ENCODE results near the gene QPCT. TPM values are rescaled to one million over a fixed set of nuclear protein-coding genes. Genes with fewer than 3 reads are reported as not detected.

The QPCT gene
- total RNA-seq, 1 experiment from 2014 or later, result not detected

GRCh38 chr2:37418956-37419355 is 74.5 kb downstream of the QPCT start:
- H3K27me3 ChIP-seq (ENCODE audit: insufficient read depth, low read length), result no peaks in the 10 kb centered on the region
- no peak overlapping the region for H3T11ph ChIP-seq (ENCODE audit: low read length)
- H3K9me3 ChIP-seq (ENCODE audit: control insufficient read depth, low read depth, low read length), result no peaks in the 10 kb centered on the region
- H3K23ac ChIP-seq (ENCODE audit: insufficient read length, low read depth, low read length), result no peak overlapping the region
- no CpG with 5 or more reads among the region's 6 CpGs for WGBS (ENCODE audit: extremely low coverage, insufficient read length, low lambda C conversion rate)
- H3K4me2 ChIP-seq (ENCODE audit: insufficient read depth, insufficient read length, low read length), result no peak overlapping the region
- no peak overlapping the region for H3K56ac ChIP-seq (ENCODE audit: insufficient read length, low read depth, low read length)
- H4K91ac ChIP-seq (ENCODE audit: insufficient read length, low read depth, low read length), result no peak overlapping the region
- H3K27ac ChIP-seq (ENCODE audit: insufficient read length, low read depth, low read length), result no peak overlapping the region
- H3K14ac ChIP-seq (ENCODE audit: insufficient read depth, low read length), result no peak overlapping the region
- no peaks in the 10 kb centered on the region for H3K79me1 ChIP-seq (ENCODE audit: insufficient read depth, low read depth, low read length, poor library complexity, severe bottlenecking)
- H4K5ac ChIP-seq (ENCODE audit: insufficient read length, low read depth, low read length), result no peak overlapping the region
- H2BK15ac ChIP-seq (ENCODE audit: low read depth, low read length), result no peak overlapping the region
- no peak overlapping the region for H3K4ac ChIP-seq (ENCODE audit: low read depth, low read length)
- no peak for DNase-seq
- H4K8ac ChIP-seq (replicated peaks; ENCODE audit: insufficient read length, low read depth, low read length), result no peak overlapping the region
- Mint-ChIP-seq H3K4me3 (no peak overlapping the region), H3K27ac (no peak overlapping the region), H3K27me3 (ENCODE audit: low read depth) (peaks cover 2% of the 10 kb centered on the region; the same call in 1 of the 2 replicates), H3K36me3 (ENCODE audit: insufficient read depth in 1 of 3, low read depth in 3 of 3) (no peaks in the 10 kb centered on the region; a peak in 1 of 7 replicates), H3K4me1 (peaks cover 0 to 9% of the 10 kb centered on the region in 2 experiments), H3K9me3 (no peaks in the 10 kb centered on the region)
- H3K4me1 ChIP-seq (ENCODE audit: insufficient read depth, low read length), result peaks cover 2% of the 10 kb centered on the region; the same call in 1 of the 2 replicates
- no peaks in the 10 kb centered on the region for H3K23me2 ChIP-seq (ENCODE audit: insufficient read length, low read depth, low read length, poor library complexity, severe bottlenecking)
- no peak overlapping the region for H2BK12ac ChIP-seq (ENCODE audit: insufficient read length, low read depth, low read length)
- no peak overlapping the region for H2BK20ac ChIP-seq (ENCODE audit: low read depth, low read length, poor library complexity, severe bottlenecking)
- H3K9ac ChIP-seq (ENCODE audit: extremely low read depth, insufficient read length, low read length), result no peak overlapping the region
- TF ChIP-seq CTCF (conservative IDR thresholded peaks at IDR 0.05), result no peak
- no peak overlapping the region for H2BK5ac ChIP-seq (ENCODE audit: insufficient read length, low read length)
- H2BK120ac ChIP-seq (ENCODE audit: low read depth, low read length, poor library complexity, severe bottlenecking), result no peak overlapping the region
- H3K18ac ChIP-seq (ENCODE audit: insufficient read length, low read depth, low read length), result no peak overlapping the region
- no peak overlapping the region for H2AFZ ChIP-seq (ENCODE audit: low read length)
- H2AK5ac ChIP-seq (ENCODE audit: insufficient read length, low read length), result no peak overlapping the region
- no peaks in the 10 kb centered on the region for H4K20me1 ChIP-seq (ENCODE audit: control insufficient read depth, insufficient read depth, insufficient read length)
- H3K79me2 ChIP-seq (ENCODE audit: insufficient read depth, low read length), result no peaks in the 10 kb centered on the region

Data from H9 (cell line).